GM23338 (cell line): Measurements from ENCODE around the gene TNFAIP6. TPM values are rescaled to one million over a fixed set of nuclear protein-coding genes. Genes with fewer than 3 reads are reported as not detected.

ENCODE experiments used
- ATAC-seq: fragments of 200-7000 bp; cut with Tn5 transposase; 3 replicates; pipeline ENCODE4 v1.9.1; 2020
- DNase-seq: peaks from one replicate; pipeline ENCODE4 v3.0.0-alpha.2; 2015; ENCODE audit warnings: low spot score
- H2AFZ ChIP-seq: fragments of 200-600 bp; sonication (generic); 2 replicates; pipeline ENCODE4 v1.8.0; 2016; ENCODE audit warnings: antibody characterized with exemption, mild to moderate bottlenecking, moderate library complexity
- H3F3A ChIP-seq: fragments of 200-600 bp; sonication (generic); replicated peaks from 2 replicates; pipeline ENCODE4 v1.8.0; 2017; ENCODE audit warnings: antibody characterized with exemption, mixed run types, low read depth
- H3K27ac ChIP-seq: fragments of 200-600 bp; sonication (generic); 2 replicates; pipeline ENCODE4 v1.6.1; 2016; ENCODE audit warnings: low read depth
- H3K27me3 ChIP-seq: fragments of 200-600 bp; sonication (generic); 2 replicates; pipeline ENCODE4 v1.8.0; 2016; ENCODE audit warnings: mild to moderate bottlenecking, mixed run types, moderate library complexity; ENCODE audit not compliant: insufficient read depth
- H3K36me3 ChIP-seq: fragments of 200-600 bp; sonication (generic); 2 replicates; pipeline ENCODE4 v1.8.0; 2016; ENCODE audit warnings: mild to moderate bottlenecking; ENCODE audit not compliant: insufficient read depth
- H3K4me1 ChIP-seq: fragments of 200-600 bp; sonication (generic); 2 replicates; pipeline ENCODE4 v1.8.0; 2016; ENCODE audit warnings: mild to moderate bottlenecking, moderate library complexity; ENCODE audit not compliant: insufficient read depth
- H3K4me2 ChIP-seq: fragments of 200-600 bp; sonication (generic); 2 replicates; pipeline ENCODE4 v1.7.1; 2017; ENCODE audit warnings: mixed run types
- H3K4me3 ChIP-seq: fragments of 200-600 bp; sonication (generic); 2 replicates; pipeline ENCODE4 v1.6.1; 2016; ENCODE audit warnings: mixed run types
- H3K79me2 ChIP-seq: fragments of 200-600 bp; sonication (generic); replicated peaks from 2 replicates; pipeline ENCODE4 v1.8.0; 2017; ENCODE audit warnings: mild to moderate bottlenecking; ENCODE audit not compliant: insufficient read depth
- H3K9me2 ChIP-seq: fragments of 200-600 bp; sonication (generic); 2 replicates; pipeline ENCODE4 v1.8.0; 2017; ENCODE audit not compliant: insufficient read depth
- H4K20me1 ChIP-seq: fragments of 200-600 bp; sonication (generic); replicated peaks from 2 replicates; pipeline ENCODE4 v1.8.0; 2017; ENCODE audit warnings: mild to moderate bottlenecking; ENCODE audit not compliant: insufficient read depth
- H3K27ac Mint-ChIP-seq: 2 replicates; pipeline ENCODE4 v1.8.0; 2020; ENCODE audit warnings: inconsistent platforms, mild to moderate bottlenecking, moderate library complexity, mixed read lengths
- H3K27me3 Mint-ChIP-seq: 3 replicates; pipeline ENCODE4 v1.8.0; 2022; ENCODE audit warnings: low read depth, mild to moderate bottlenecking, moderate library complexity, mixed read lengths, inconsistent platforms; ENCODE audit not compliant: insufficient read depth, poor library complexity
- H3K36me3 Mint-ChIP-seq: 3 replicates; pipeline ENCODE4 v1.8.0; 2021; ENCODE audit warnings: low read depth, mild to moderate bottlenecking, inconsistent platforms, moderate library complexity, mixed read lengths
- H3K4me1 Mint-ChIP-seq: 3 replicates; pipeline ENCODE4 v1.8.0; 2020; ENCODE audit warnings: mild to moderate bottlenecking, inconsistent platforms, mixed read lengths
- H3K4me3 Mint-ChIP-seq: 3 replicates; pipeline ENCODE4 v1.8.0; 2021; ENCODE audit warnings: moderate library complexity, mild to moderate bottlenecking, inconsistent platforms, mixed read lengths
- H3K9me3 Mint-ChIP-seq: 3 replicates; pipeline ENCODE4 v1.8.0; 2020; ENCODE audit warnings: moderate library complexity, mild to moderate bottlenecking, inconsistent platforms, mixed read lengths
- CREB1 ChIP-seq: fragments of 250-450 bp; sonication (Bioruptor Pico); IDR thresholded peaks from 2 replicates; pipeline ENCODE4 v1.5.0; 2020; ENCODE audit warnings: low read depth, mild to moderate bottlenecking, moderate library complexity
- CTCF ChIP-seq, 2 experiments: fragments of 200-600 bp in 1 of 2; sonication (generic) in 1 of 2; conservative IDR thresholded peaks; 2 replicates each; pipeline versions ENCODE4 v1.5.1 to v1.6.1; 2016 to 2017; ENCODE audit warnings: antibody characterized with exemption in 2 of 2, low read depth in 2 of 2, mild to moderate bottlenecking in 2 of 2, moderate library complexity in 1 of 2
- ETS1 ChIP-seq: IDR thresholded peaks from 2 replicates; pipeline ENCODE4 v1.6.1; 2016; ENCODE audit warnings: antibody characterized with exemption
- EZH2 ChIP-seq: fragments of 200-600 bp; sonication (generic); IDR thresholded peaks from one replicate; pipeline ENCODE4 v1.8.0; 2017; ENCODE audit warnings: antibody characterized with exemption, mild to moderate bottlenecking, low read depth; ENCODE audit not compliant: unreplicated experiment
- EZH2phosphoT487 ChIP-seq: fragments of 200-600 bp; sonication (generic); IDR thresholded peaks from one replicate; pipeline ENCODE4 v1.8.1; 2018; ENCODE audit warnings: antibody characterized with exemption; ENCODE audit not compliant: unreplicated experiment
- JUNB ChIP-seq: IDR thresholded peaks from one replicate; pipeline ENCODE4 v1.6.1; 2016; ENCODE audit warnings: antibody characterized with exemption; ENCODE audit not compliant: unreplicated experiment
- NANOG ChIP-seq: IDR thresholded peaks from 2 replicates; pipeline ENCODE4 v1.6.1; 2016; ENCODE audit warnings: antibody characterized with exemption, borderline replicate concordance
- POLR2AphosphoS5 ChIP-seq: IDR thresholded peaks from 2 replicates; pipeline ENCODE4 v1.6.1; 2016; ENCODE audit warnings: antibody characterized with exemption, low read depth
- REST ChIP-seq: IDR thresholded peaks from one replicate; pipeline ENCODE4 v1.6.1; 2018; ENCODE audit warnings: antibody characterized with exemption; ENCODE audit not compliant: unreplicated experiment
- STAT1 ChIP-seq: IDR thresholded peaks from one replicate; pipeline ENCODE4 v1.6.1; 2016; ENCODE audit warnings: antibody characterized with exemption; ENCODE audit not compliant: unreplicated experiment
- ZNF114 ChIP-seq: fragments of 250-450 bp; sonication (Bioruptor Pico); IDR thresholded peaks from 2 replicates; pipeline ENCODE4 v1.5.0; 2020; ENCODE audit warnings: mild to moderate bottlenecking, moderate library complexity
- ZNF331 ChIP-seq: fragments of 250-450 bp; sonication (Bioruptor Pico); IDR thresholded peaks from 2 replicates; pipeline ENCODE4 v1.5.0; 2020; ENCODE audit warnings: low read depth, mild to moderate bottlenecking, moderate library complexity
- ZNF462 ChIP-seq: fragments of 250-450 bp; sonication (Bioruptor Pico); IDR thresholded peaks from 2 replicates; pipeline ENCODE4 v1.5.0; 2020; ENCODE audit warnings: mild to moderate bottlenecking, moderate library complexity
- polyA plus RNA-seq: library from polyadenylated mRNA; unstranded; fragments of >200 nt; fragmentation: Nextera tagmentation; extraction: Ambion mirVana; gene quantifications from 2 replicates; pipeline ENCODE4 v1.2.1, GENCODE V29; 2016
- total RNA-seq: library from RNA; depleted of rRNA; stranded (reverse); fragments of >200 nt; shearing (Covaris generic); gene quantifications from 2 replicates; pipeline ENCODE4 v1.2.3, GENCODE V29; 2014

The TNFAIP6 gene
- total and polyA plus RNA-seq, 2 experiments from 2014 or later: 2.9 to 6.1 TPM

GRCh38 chr2:151391436-151391835 lies 34.0 kb downstream of the TNFAIP6 start:
- Histone ChIP-seq H3K9me2 (peaks cover 5% of the 10 kb centered on the region; the same call in 1 of the 2 replicates), H3K27ac (no peak overlapping the region), H3K4me2 (no peak overlapping the region), H3K27me3 (no peaks in the 10 kb centered on the region), H4K20me1 (no peaks in the 10 kb centered on the region), H3K4me3 (no peak overlapping the region), H3K4me1 (no peaks in the 10 kb centered on the region), H3K36me3 (no peaks in the 10 kb centered on the region), H2AFZ (no peak overlapping the region), H3K79me2 (no peaks in the 10 kb centered on the region), H3F3A (no peaks in the 10 kb centered on the region)
- Mint-ChIP-seq H3K27ac (no peak overlapping the region), H3K9me3 (peaks cover 5% of the 10 kb centered on the region; the same call in 1 of the 3 replicates), H3K27me3 (peaks cover 2% of the 10 kb centered on the region), H3K36me3 (0 out of 3 replicates have a peak, but pooled peaks cover 5% of the 10 kb centered on the region), H3K4me1 (no peaks in the 10 kb centered on the region), H3K4me3 (no peak overlapping the region)
- DNase-seq: no peak
- no peak for ATAC-seq
- TF ChIP-seq ZNF462 (CRISPR knock-in tag): no peak
- no peak for TF ChIP-seq EZH2phosphoT487
- no peak for TF ChIP-seq POLR2AphosphoS5
- TF ChIP-seq CTCF (conservative IDR thresholded peaks at IDR 0.05; ENCODE audit: low read depth in 2 of 2): no peak
- TF ChIP-seq REST: no peak
- no peak for TF ChIP-seq JUNB
- no peak for TF ChIP-seq STAT1
- no peak for TF ChIP-seq EZH2
- TF ChIP-seq CREB1 (CRISPR knock-in tag): no peak
- TF ChIP-seq ZNF331 (CRISPR knock-in tag): no peak
- no peak for TF ChIP-seq ZNF114 (CRISPR knock-in tag)
- no peak for TF ChIP-seq ETS1
- TF ChIP-seq NANOG: no peak
